HepG2 (cell line): ENCODE results near the gene VTI1B. TPM values are rescaled to one million over a fixed set of nuclear protein-coding genes. Genes with fewer than 3 reads are reported as not detected.

Source experiments
- ELF1 ChIP-seq: sonication (generic); formaldehyde crosslinking; IDR thresholded peaks from 2 replicates; pipeline ENCODE4 v1.4.0; 2020; ENCODE audit warnings: missing genetic modification reagents
- GABPA ChIP-seq, 2 experiments: IDR thresholded peaks; 2 replicates each; pipeline ENCODE4 v1.6.1; 2011 to 2016; ENCODE audit warnings: low read depth in 2 of 2, low read length in 1 of 2, missing biosample characterization in 1 of 2, missing genetic modification characterization in 1 of 2
- GTF2F1 ChIP-seq: fragments of 150-350 bp; IDR thresholded peaks from 2 replicates; pipeline ENCODE4 v1.6.1; 2014; ENCODE audit warnings: low read length
- HMGA1 ChIP-seq: sonication (generic); formaldehyde crosslinking; conservative IDR thresholded peaks from 2 replicates; pipeline ENCODE4 v1.4.0; 2020; ENCODE audit warnings: missing genetic modification reagents
- JDP2 ChIP-seq: sonication (generic); formaldehyde crosslinking; IDR thresholded peaks from 2 replicates; pipeline ENCODE4 v1.8.1; 2022; ENCODE audit warnings: missing genetic modification reagents, borderline replicate concordance
- KMT2A ChIP-seq: sonication (generic); formaldehyde crosslinking; IDR thresholded peaks from 2 replicates; pipeline ENCODE4 v1.4.0; 2020; ENCODE audit warnings: missing genetic modification reagents
- MAZ ChIP-seq, 2 experiments: sonication (generic) in 1 of 2; formaldehyde crosslinking in 1 of 2; IDR thresholded peaks; 2 replicates each; pipeline versions ENCODE4 v1.5.0 to v1.6.1; 2012 to 2020; ENCODE audit warnings: low read depth in 2 of 2, mild to moderate bottlenecking in 2 of 2, borderline replicate concordance in 1 of 2, improper control_type of control experiment in 1 of 2, low read length in 1 of 2, missing genetic modification reagents in 1 of 2, moderate library complexity in 1 of 2
- MYC ChIP-seq: sonication (generic); formaldehyde crosslinking; IDR thresholded peaks from 2 replicates; pipeline ENCODE4 v1.9.0; 2021; ENCODE audit warnings: missing genetic modification reagents, borderline replicate concordance
- NPAS2 ChIP-seq: sonication (generic); formaldehyde crosslinking; IDR thresholded peaks from 2 replicates; pipeline ENCODE4 v1.8.0; 2022; ENCODE audit warnings: mild to moderate bottlenecking, missing genetic modification reagents, borderline replicate concordance
- SNAI1 ChIP-seq: sonication (generic); formaldehyde crosslinking; IDR thresholded peaks from 2 replicates; pipeline ENCODE4 v1.5.0; 2020; ENCODE audit warnings: mild to moderate bottlenecking, missing genetic modification reagents, borderline replicate concordance
- ZBTB43 ChIP-seq: sonication (generic); formaldehyde crosslinking; conservative IDR thresholded peaks from 2 replicates; pipeline ENCODE4 v1.4.0; 2020; ENCODE audit warnings: missing genetic modification reagents
- ZNF3 ChIP-seq: IDR thresholded peaks from 2 replicates; pipeline ENCODE4 v1.7.0; 2017; ENCODE audit warnings: inconsistent platforms
- ZNF337 ChIP-seq: sonication (generic); formaldehyde crosslinking; IDR thresholded peaks from 2 replicates; pipeline ENCODE4 v1.5.1; 2020; ENCODE audit warnings: missing genetic modification reagents, low read depth, mild to moderate bottlenecking, borderline replicate concordance
- ZNF44 ChIP-seq: sonication (generic); formaldehyde crosslinking; IDR thresholded peaks from 2 replicates; pipeline ENCODE4 v1.5.1; 2020; ENCODE audit warnings: mild to moderate bottlenecking, missing genetic modification reagents
- ZNF460 ChIP-seq: sonication (generic); formaldehyde crosslinking; IDR thresholded peaks from 2 replicates; pipeline ENCODE4 v1.5.1; 2020; ENCODE audit warnings: missing genetic modification reagents, mild to moderate bottlenecking, borderline replicate concordance
- ZUFSP ChIP-seq: sonication (generic); formaldehyde crosslinking; IDR thresholded peaks from 2 replicates; pipeline ENCODE4 v1.9.0; 2021; ENCODE audit warnings: missing genetic modification reagents, mild to moderate bottlenecking, borderline replicate concordance
- polyA plus RNA-seq, 8 experiments: library from polyadenylated mRNA; depleted of rRNA in 3 of 8; stranded (reverse) in 7 of 8; unstranded in 1 of 8; fragments of >200 nt; fragmentation: Illumina TruSeq in 4 of 8; extraction: Trizol in 4 of 8; gene quantifications; 2 replicates each; pipeline versions ENCODE4 v1.2.1 to v1.2.3, GENCODE V29; 2011 to 2016; ENCODE audit warnings: low read depth in 4 of 8, missing spikeins in 1 of 8, mixed read lengths in 1 of 8; ENCODE audit not compliant: insufficient read depth in 1 of 8
- total RNA-seq, 5 experiments: library from RNA; depleted of rRNA; stranded (reverse); fragments of >200 nt; fragmentation: Illumina TruSeq; extraction: Trizol; gene quantifications; 2 replicates each; pipeline ENCODE4 v1.2.3, GENCODE V29; 2016; ENCODE audit warnings: low read depth in 1 of 5
- TF ChIP-seq, protein P1 (sequence below): sonication (generic); formaldehyde crosslinking; IDR thresholded peaks from 2 replicates; pipeline ENCODE4 v1.4.0; 2020; ENCODE audit warnings: mild to moderate bottlenecking, missing genetic modification reagents
- TF ChIP-seq, protein P2 (sequence below): sonication (generic); formaldehyde crosslinking; IDR thresholded peaks from 2 replicates; pipeline ENCODE4 v1.4.0; 2020; ENCODE audit warnings: missing genetic modification reagents
- TF ChIP-seq, protein P3 (sequence below): sonication (generic); formaldehyde crosslinking; IDR thresholded peaks from 2 replicates; pipeline ENCODE4 v1.8.0; 2022; ENCODE audit warnings: missing genetic modification reagents, low read depth, mild to moderate bottlenecking, borderline replicate concordance

VTI1B gene
- total and polyA plus RNA-seq, 2 of the 13 experiments (the other 11 are each of a cell fraction or from before 2014, with no cell fraction given) = 39.0 to 103 TPM

DNA sequence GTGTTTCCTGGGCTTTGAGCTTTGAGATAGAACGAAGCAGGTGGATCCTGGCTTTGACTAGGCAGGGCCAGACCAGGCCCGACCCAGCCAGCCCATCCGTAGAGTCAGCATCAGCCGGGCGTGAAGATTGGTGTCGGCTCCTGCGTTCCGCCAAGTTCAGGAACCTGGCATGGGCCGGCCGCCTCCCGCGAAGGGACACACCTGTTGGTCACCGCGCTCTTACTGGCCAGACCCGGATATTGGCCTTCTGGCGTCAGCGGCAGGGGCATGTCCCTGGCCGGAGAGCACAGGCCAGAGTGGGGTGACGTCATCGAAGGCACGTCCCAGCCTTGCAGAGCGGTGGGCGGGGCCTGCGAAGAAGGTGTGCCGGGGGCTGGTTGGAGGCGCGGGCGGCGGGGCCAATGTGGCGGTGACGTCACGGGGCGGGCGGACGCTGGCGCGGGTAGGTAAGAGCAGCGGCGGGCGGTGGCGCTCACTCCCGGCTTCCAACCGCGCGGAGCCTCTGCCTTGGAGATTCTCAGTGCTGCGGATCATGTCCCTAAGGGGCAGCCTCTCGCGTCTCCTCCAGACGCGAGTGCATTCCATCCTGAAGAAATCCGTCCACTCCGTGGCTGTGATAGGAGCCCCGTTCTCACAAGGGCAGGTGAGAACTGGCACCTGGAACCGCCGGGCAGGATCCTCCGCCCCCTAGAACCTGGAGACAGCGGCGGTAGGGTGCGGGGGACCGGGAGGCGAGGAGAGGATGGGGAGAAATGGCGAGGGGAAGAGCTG, 54.8 kb downstream of the VTI1B start, which contains the start of gene ARG2 (continued):
- TF ChIP-seq NPAS2 (CRISPR knock-in tag) (no peak), ZNF44 (CRISPR knock-in tag) (peak; percentile 39; the same call in 1 of the 2 replicates), ZUFSP (no peak), ZBTB43 (CRISPR knock-in tag) (no peak), ZNF460 (CRISPR knock-in tag) (no peak), GABPA (IDR thresholded peaks at IDR 0.05; ENCODE audit: low read depth, low read length) (no peak), GABPA (CRISPR knock-in tag; IDR thresholded peaks at IDR 0.05; ENCODE audit: low read depth) (peak; percentile 70), SNAI1 (peak; percentile 50), ZNF3 (CRISPR knock-in tag) (no peak), GTF2F1 (no peak), ZNF337 (CRISPR knock-in tag) (0 out of 2 replicates have a peak, but pooled peaks have one; percentile 40), ELF1 (CRISPR knock-in tag) (peak; percentile 85), JDP2 (CRISPR knock-in tag) (no peak), MAZ (IDR thresholded peaks at IDR 0.05; ENCODE audit: borderline replicate concordance, low read depth, low read length) (no peak; the same call in 1 of the 2 replicates), MAZ (CRISPR knock-in tag; IDR thresholded peaks at IDR 0.05; ENCODE audit: low read depth) (peak; percentile 82), MYC (peak; percentile 67), HMGA1 (CRISPR knock-in tag) (no peak), KMT2A (CRISPR knock-in tag) (peak; percentile 68)
- TF ChIP-seq, protein P1, sequence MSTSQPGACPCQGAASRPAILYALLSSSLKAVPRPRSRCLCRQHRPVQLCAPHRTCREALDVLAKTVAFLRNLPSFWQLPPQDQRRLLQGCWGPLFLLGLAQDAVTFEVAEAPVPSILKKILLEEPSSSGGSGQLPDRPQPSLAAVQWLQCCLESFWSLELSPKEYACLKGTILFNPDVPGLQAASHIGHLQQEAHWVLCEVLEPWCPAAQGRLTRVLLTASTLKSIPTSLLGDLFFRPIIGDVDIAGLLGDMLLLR (CRISPR knock-in tag) = peak; percentile 46; the same call in 1 of the 2 replicates
- TF ChIP-seq, protein P2, sequence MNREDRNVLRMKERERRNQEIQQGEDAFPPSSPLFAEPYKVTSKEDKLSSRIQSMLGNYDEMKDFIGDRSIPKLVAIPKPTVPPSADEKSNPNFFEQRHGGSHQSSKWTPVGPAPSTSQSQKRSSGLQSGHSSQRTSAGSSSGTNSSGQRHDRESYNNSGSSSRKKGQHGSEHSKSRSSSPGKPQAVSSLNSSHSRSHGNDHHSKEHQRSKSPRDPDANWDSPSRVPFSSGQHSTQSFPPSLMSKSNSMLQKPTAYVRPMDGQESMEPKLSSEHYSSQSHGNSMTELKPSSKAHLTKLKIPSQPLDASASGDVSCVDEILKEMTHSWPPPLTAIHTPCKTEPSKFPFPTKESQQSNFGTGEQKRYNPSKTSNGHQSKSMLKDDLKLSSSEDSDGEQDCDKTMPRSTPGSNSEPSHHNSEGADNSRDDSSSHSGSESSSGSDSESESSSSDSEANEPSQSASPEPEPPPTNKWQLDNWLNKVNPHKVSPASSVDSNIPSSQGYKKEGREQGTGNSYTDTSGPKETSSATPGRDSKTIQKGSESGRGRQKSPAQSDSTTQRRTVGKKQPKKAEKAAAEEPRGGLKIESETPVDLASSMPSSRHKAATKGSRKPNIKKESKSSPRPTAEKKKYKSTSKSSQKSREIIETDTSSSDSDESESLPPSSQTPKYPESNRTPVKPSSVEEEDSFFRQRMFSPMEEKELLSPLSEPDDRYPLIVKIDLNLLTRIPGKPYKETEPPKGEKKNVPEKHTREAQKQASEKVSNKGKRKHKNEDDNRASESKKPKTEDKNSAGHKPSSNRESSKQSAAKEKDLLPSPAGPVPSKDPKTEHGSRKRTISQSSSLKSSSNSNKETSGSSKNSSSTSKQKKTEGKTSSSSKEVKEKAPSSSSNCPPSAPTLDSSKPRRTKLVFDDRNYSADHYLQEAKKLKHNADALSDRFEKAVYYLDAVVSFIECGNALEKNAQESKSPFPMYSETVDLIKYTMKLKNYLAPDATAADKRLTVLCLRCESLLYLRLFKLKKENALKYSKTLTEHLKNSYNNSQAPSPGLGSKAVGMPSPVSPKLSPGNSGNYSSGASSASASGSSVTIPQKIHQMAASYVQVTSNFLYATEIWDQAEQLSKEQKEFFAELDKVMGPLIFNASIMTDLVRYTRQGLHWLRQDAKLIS (CRISPR knock-in tag) = no peak
- TF ChIP-seq, protein P3, sequence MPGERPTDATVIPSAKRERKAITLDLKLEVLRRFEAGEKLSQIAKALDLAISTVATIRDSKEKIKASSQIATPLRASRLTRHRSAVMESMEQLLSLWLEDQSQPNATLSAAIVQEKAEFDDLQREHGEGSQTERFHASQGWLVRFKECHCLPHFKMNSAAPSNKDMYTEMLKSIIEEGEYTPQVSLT (CRISPR knock-in tag) = no peak
